GM19328 (cell line): ENCODE measurements around the gene LGALS9C.
"Not testable (repeated sequence)": the region's sequence is repeated elsewhere in the genome, so short reads cannot be mapped to it uniquely, and the experiment has no call there.

Experiments
- ATAC-seq: cut with Tn5 transposase; IDR thresholded peaks from one replicate; pipeline ENCODE4 v1.9.1; 2021; ENCODE audit warnings: mild to moderate bottlenecking, moderate library complexity; ENCODE audit not compliant: unreplicated experiment

Gene LGALS9C

GRCh38 chr17:18476508-18477308 is at the start of gene LGALS9C:
TSS of gene LGALS9C (plus strand) at chr17:18476789. CDS start at chr17:18476855, 66 bp downstream.
- ATAC-seq, result not testable (repeated sequence)

GRCh38 chr17:18432206-18432605 is 44.4 kb upstream of the LGALS9C start:
- not testable (repeated sequence) for ATAC-seq

GRCh38 chr17:18439465-18439870 is 37.1 kb upstream of the LGALS9C start:
- ATAC-seq, result not testable (repeated sequence)

GRCh38 chr17:18442093-18442492 is 34.5 kb upstream of the LGALS9C start:
- ATAC-seq, result not testable (repeated sequence)

GRCh38 chr17:18442532-18442931 is 34.1 kb upstream of the LGALS9C start:
- ATAC-seq, result not testable (repeated sequence)

GRCh38 chr17:18447476-18448205 is 28.9 kb upstream of the LGALS9C start:
- not testable (repeated sequence) for ATAC-seq

GRCh38 chr17:18448311-18448710 is 28.3 kb upstream of the LGALS9C start:
- ATAC-seq, result not testable (repeated sequence)

GRCh38 chr17:18449833-18450232 is 26.8 kb upstream of the LGALS9C start:
- not testable (repeated sequence) for ATAC-seq

- not testable (repeated sequence) for ATAC-seq
Observed at GRCh38 chr17:18450998-18451397, 25.6 kb upstream of the LGALS9C start.

- not testable (repeated sequence) for ATAC-seq
Observed at GRCh38 chr17:18451969-18452368, 24.6 kb upstream of the LGALS9C start.

- not testable (repeated sequence) for ATAC-seq
Observed at GRCh38 chr17:18459035-18459434, 17.6 kb upstream of the LGALS9C start.

- not testable (repeated sequence) for ATAC-seq
Observed at GRCh38 chr17:18463831-18464502, 12.6 kb upstream of the LGALS9C start.

- ATAC-seq, result not testable (repeated sequence)
Observed at GRCh38 chr17:18466250-18466983, 10.2 kb upstream of the LGALS9C start.

GRCh38 chr17:18467001-18467400 is 9.6 kb upstream of the LGALS9C start:
- not testable (repeated sequence) for ATAC-seq

GRCh38 chr17:18468472-18469171 is 8.0 kb upstream of the LGALS9C start:
- not testable (repeated sequence) for ATAC-seq

GRCh38 chr17:18469837-18470236 is 6.8 kb upstream of the LGALS9C start:
- not testable (repeated sequence) for ATAC-seq

- ATAC-seq, result not testable (repeated sequence)
Observed at GRCh38 chr17:18470345-18470930, 6.2 kb upstream of the LGALS9C start.

GRCh38 chr17:18473967-18474366 is 2.6 kb upstream of the LGALS9C start:
- ATAC-seq, result not testable (repeated sequence)

GRCh38 chr17:18474754-18475153 is 1.8 kb upstream of the LGALS9C start:
- not testable (repeated sequence) for ATAC-seq
